ENCODE data around the gene PRSS50.

GRCh38 chr3:46668591-46668990 is 49.1 kb downstream of the PRSS50 start:
- TF ChIP-seq FOXM1 (IDR thresholded peaks at IDR 0.05; ENCODE audit: low read depth) (no peak), GABPA (IDR thresholded peaks at IDR 0.05; ENCODE audit: low read depth) (no peak), CTCF (IDR thresholded peaks at IDR 0.05) (no peak), USF2 (IDR thresholded peaks at IDR 0.05; ENCODE audit: borderline replicate concordance, low read depth, low read length) (no peak), POLR2AphosphoS5 (IDR thresholded peaks at IDR 0.05; ENCODE audit: low read depth, low read length) (no peak), USF1 (IDR thresholded peaks at IDR 0.05; ENCODE audit: borderline replicate concordance, low read depth) (no peak), RCOR1 (IDR thresholded peaks at IDR 0.05; ENCODE audit: low read length) (no peak), FOSL2 (IDR thresholded peaks at IDR 0.05; ENCODE audit: borderline replicate concordance, low read depth) (no peak), TAF1 (IDR thresholded peaks at IDR 0.05; ENCODE audit: borderline replicate concordance, low read depth, low read length) (no peak)
